GM18526 (cell line): Measurements from ENCODE around the gene ARHGEF17.

Experiments used
- POLR2A ChIP-seq: IDR thresholded peaks from 3 replicates; pipeline ENCODE4 v1.6.1; 2011; ENCODE audit not compliant: insufficient read length; ENCODE audit errors: extremely low read depth

Gene ARHGEF17

DNA sequence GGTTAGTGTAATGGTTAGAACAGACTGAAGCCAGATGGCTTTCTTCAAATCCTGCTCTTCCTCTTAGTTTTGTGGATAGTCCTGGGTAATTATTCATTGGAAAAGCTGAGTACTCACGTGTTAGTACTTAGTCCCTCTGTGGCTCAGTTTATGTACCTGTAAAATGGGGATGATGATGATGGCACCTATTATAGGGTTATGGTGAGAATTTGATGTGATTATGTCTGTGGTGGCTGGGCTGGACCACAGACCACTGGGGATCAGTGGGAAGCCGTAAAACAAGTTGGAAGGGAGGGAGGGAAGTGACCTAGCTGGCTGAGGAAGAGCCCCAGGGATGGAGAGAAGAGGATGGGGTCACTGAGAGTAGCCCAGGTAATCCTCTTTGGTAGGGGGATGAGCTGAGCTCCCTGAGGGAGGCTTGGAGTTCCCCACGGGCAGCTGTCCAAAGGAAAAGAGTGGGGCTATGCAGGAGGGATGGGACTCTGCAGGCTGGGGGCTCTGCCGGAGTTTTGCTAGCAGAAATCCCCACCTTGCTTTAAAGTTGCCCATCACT is 19.8 kb downstream of the ARHGEF17 start:
- no peak for TF ChIP-seq POLR2A

DNA sequence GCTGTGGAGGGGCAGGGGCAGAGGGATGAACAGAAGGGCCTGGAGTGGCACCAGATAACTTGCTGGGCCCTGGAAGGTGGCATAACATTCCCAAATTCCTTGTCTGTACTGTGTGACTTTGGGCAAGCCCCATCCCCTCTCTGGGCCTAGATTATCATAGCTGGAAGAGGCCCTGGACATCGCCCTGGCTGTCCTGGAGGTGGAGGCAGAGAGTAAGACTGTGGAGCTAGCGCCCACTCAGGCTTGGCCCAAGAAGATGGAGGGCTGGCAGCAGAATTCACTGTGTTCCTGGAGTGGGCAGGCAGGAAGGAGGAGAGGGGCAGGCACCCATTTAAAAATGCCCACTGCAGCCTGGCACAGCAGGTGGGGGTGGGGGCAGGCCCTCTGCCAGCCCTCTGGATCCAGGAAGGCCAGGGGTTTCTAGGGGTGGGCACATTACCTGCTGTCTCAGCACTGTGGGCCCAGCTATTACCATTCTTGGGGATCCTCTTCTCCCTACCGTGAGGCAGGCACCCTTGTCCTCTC is 22.6 kb downstream of the ARHGEF17 start:
- TF ChIP-seq POLR2A, result no peak

GRCh38 chr11:73331138-73331916 is 23.3 kb downstream of the ARHGEF17 start:
- no peak for TF ChIP-seq POLR2A

GRCh38 chr11:73333173-73333572 is 25.1 kb downstream of the ARHGEF17 start:
- no peak for TF ChIP-seq POLR2A

DNA sequence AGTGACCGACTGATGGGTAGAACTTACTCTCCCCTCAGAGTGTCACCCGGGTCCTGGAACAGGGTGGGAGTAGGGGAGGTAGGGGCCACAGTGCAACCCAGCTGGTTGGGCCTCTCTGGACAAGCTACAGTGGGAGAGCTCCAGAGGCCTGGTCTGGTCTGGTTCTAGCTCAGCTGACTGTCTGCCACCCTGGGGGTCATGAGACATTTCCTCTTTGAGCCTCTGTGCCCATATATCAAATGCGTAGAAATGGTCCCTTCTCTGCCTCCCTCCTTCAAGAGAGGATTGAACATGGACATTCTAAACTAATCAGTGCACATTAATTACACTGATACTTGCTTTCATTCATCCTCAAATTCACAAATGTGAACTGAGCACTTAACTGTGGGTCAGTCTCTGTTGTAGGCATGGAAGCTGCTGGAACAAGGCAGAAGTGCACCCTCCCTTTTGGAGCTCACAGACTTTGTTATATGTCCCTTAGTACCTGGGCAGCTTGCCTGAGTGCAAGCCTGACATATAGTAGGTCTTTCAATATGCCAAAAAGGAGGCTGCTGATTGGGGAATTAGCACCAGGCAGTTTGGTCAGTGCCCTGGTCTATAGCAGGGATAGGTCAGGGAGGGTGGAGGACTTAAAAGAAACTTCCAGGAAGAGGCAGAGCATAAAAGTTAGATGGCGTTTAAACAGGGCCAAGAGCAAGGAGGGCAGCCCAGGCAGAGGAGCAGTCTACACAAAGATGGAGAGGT is 25.7 kb downstream of the ARHGEF17 start:
- no peak for TF ChIP-seq POLR2A

GRCh38 chr11:73334384-73335203 is 26.5 kb downstream of the ARHGEF17 start:
- no peak for TF ChIP-seq POLR2A

GRCh38 chr11:73335204-73335923 is 27.3 kb downstream of the ARHGEF17 start:
- no peak for TF ChIP-seq POLR2A

GRCh38 chr11:73337846-73338245 is 29.8 kb downstream of the ARHGEF17 start:
- TF ChIP-seq POLR2A, result no peak

GRCh38 chr11:73338279-73338678 is 30.2 kb downstream of the ARHGEF17 start:
- TF ChIP-seq POLR2A, result no peak

GRCh38 chr11:73340164-73340563 is 32.1 kb downstream of the ARHGEF17 start:
- no peak for TF ChIP-seq POLR2A

DNA sequence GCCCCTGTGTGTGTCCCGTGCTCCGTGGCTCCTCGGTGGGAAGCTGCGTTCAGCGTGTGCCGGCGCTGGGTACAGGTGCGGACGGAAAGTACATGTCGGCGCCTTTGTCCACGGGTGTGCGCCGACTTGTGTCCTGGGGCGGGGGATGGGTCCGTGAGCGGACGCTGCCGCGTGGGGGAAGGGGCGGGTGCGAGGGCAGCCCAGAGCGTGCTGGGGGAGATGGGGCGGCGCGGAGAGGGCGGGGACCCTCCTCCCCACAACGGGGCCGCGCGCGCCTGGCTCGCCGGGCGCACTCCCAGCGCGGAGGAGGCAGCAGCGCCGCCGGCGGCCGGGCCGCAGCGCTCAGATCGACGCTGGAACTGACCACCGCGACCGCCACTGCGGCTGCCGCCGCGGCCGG is 34.6 kb downstream of the ARHGEF17 start:
- no peak for TF ChIP-seq POLR2A

- no peak for TF ChIP-seq POLR2A
These were observed 35.2 kb downstream of the ARHGEF17 start for GRCh38 chr11:73343076-73343873.

DNA sequence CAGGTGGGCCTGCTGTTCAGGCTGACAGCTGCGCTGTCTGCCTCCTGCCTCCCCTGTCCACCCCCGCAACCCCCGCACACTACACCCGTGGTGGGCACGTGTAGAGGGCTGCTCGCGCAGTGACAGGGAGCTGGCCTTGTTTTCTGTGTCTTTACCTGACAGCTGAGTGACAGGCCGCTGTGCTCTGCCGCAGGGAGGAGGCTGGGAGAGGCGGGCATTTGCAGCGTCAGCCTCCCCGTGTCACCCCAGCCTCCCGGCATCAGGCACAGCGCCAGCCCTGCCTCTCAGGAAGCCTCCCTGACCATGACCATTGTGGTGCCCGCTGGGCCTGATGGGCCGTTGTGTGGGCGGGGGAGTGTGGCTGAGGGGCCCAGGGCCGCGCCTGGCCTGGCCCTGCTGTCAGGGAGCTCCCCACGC is 36.1 kb downstream of the ARHGEF17 start:
- no peak for TF ChIP-seq POLR2A
